SK-N-DZ (cell line): ENCODE results near the gene MEIOC.
"Not testable (repeated sequence)": the region's sequence is repeated elsewhere in the genome, so short reads cannot be mapped to it uniquely, and the experiment has no call there.

Source experiments
- DNase-seq: peaks from one replicate; pipeline ENCODE4 v3.0.0-alpha.2; 2015; ENCODE audit warnings: low spot score

MEIOC gene

GRCh38 chr17:44646280-44646679, 10.0 kb upstream of the MEIOC start:
- no peak for DNase-seq

GRCh38 chr17:44647736-44648135, 8.5 kb upstream of the MEIOC start:
- DNase-seq = no peak

GRCh38 chr17:44648963-44649362, 7.3 kb upstream of the MEIOC start:
- DNase-seq = no peak

GRCh38 chr17:44651228-44651627, 5.0 kb upstream of the MEIOC start:
- no peak for DNase-seq

GRCh38 chr17:44652727-44653126, 3.5 kb upstream of the MEIOC start:
- DNase-seq = no peak

- no peak for DNase-seq
These were observed 2.9 kb upstream of the MEIOC start for GRCh38 chr17:44653384-44653783.

GRCh38 chr17:44653954-44654353, 2.3 kb upstream of the MEIOC start:
- no peak for DNase-seq

GRCh38 chr17:44661835-44662234, 5.6 kb downstream of the MEIOC start:
- no peak for DNase-seq

- no peak for DNase-seq
These were observed 6.8 kb downstream of the MEIOC start for GRCh38 chr17:44663095-44663494.

- DNase-seq = peak; percentile 58
These were observed 8.6 kb downstream of the MEIOC start for GRCh38 chr17:44664867-44665266.

GRCh38 chr17:44666006-44666405, 9.7 kb downstream of the MEIOC start:
- DNase-seq = no peak

- DNase-seq = peak; percentile 23
These were observed 16.3 kb downstream of the MEIOC start for GRCh38 chr17:44672479-44673093.

GRCh38 chr17:44673893-44674292, 17.6 kb downstream of the MEIOC start:
- no peak for DNase-seq

- no peak for DNase-seq
These were observed 20.9 kb downstream of the MEIOC start for GRCh38 chr17:44677136-44677535.

GRCh38 chr17:44683303-44683702, 27.0 kb downstream of the MEIOC start:
- not testable (repeated sequence) for DNase-seq

- DNase-seq = no peak
These were observed 31.5 kb downstream of the MEIOC start for GRCh38 chr17:44687756-44688155.

GRCh38 chr17:44688200-44688599, 31.9 kb downstream of the MEIOC start:
- no peak for DNase-seq

- no peak for DNase-seq
These were observed 32.6 kb downstream of the MEIOC start for GRCh38 chr17:44688675-44689476.

GRCh38 chr17:44689477-44690217, 33.4 kb downstream of the MEIOC start, which contains the start of gene CCDC43:
TSS of gene CCDC43 (minus strand) at chr17:44689776. CDS start at chr17:44689753, 23 bp downstream.
- DNase-seq = peak; percentile 93

- DNase-seq = not testable (repeated sequence)
These were observed 34.6 kb downstream of the MEIOC start for GRCh38 chr17:44690746-44691306.

GRCh38 chr17:44693609-44694008, 37.3 kb downstream of the MEIOC start:
- DNase-seq = no peak

- DNase-seq = not testable (repeated sequence)
These were observed 44.0 kb downstream of the MEIOC start for GRCh38 chr17:44700288-44700687.
